ENCODE measurements around the gene ARHGAP26.
"Not testable (repeated sequence)": the region's sequence is repeated elsewhere in the genome, so short reads cannot be mapped to it uniquely, and the experiment has no call there.

DNA sequence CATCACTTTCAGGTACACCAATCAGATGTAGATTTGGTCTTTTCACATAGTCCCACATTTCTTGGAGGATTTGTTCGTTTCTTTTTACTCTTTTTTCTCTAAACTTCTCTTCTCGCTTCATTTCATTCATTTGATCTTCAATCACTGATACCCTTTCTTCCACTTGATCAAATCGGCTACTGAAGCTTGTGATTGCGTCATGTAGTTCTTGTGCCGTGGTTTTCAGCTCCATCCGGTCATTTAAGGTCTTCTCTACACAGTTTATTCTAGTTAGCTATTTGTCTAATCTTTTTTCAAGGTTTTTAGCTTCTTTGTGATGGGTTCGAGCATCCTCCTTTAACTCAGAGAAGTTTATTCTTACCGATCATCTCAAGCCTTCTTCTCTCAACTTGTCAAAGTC lies 219.9 kb downstream of the ARHGAP26 start:
- TF ChIP-seq CTCF, POLR2A (IDR thresholded peaks at IDR 0.05): not testable (repeated sequence)

Measured in lower leg skin (tissue), 3 donors.